AG09319 (cell line): ENCODE measurements around the gene RBMS3.

Source experiments
- DNase-seq: peaks from one replicate; pipeline ENCODE4 v3.0.0-alpha.2; 2010; ENCODE audit warnings: low read depth; ENCODE audit errors: extremely low read depth
- CTCF ChIP-seq: IDR thresholded peaks from 2 replicates; pipeline ENCODE4 v1.5.1; 2011; ENCODE audit warnings: low read depth, mild to moderate bottlenecking, inconsistent platforms, low read length, moderate library complexity

Gene RBMS3

GRCh38 chr3:29333576-29333975 is 52.7 kb downstream of the RBMS3 start:
- no peak for DNase-seq
- TF ChIP-seq CTCF: no peak

- DNase-seq: no peak
These were observed 53.8 kb downstream of the RBMS3 start for GRCh38 chr3:29334706-29335105.

GRCh38 chr3:29335438-29335837 is 54.6 kb downstream of the RBMS3 start:
- peak; percentile 95 for DNase-seq
- no peak for TF ChIP-seq CTCF

More at GRCh38 chr3:29334706-29335105, 53.8 kb downstream of the RBMS3 start:
- no peak for TF ChIP-seq CTCF

GRCh38 chr3:29335943-29336342 is 55.1 kb downstream of the RBMS3 start:
- TF ChIP-seq CTCF: no peak
- no peak for DNase-seq

GRCh38 chr3:29337565-29337964 is 56.7 kb downstream of the RBMS3 start:
- DNase-seq: no peak

GRCh38 chr3:29338377-29338776 is 57.5 kb downstream of the RBMS3 start:
- TF ChIP-seq CTCF: no peak
- no peak for DNase-seq

More at GRCh38 chr3:29337565-29337964, 56.7 kb downstream of the RBMS3 start:
- no peak for TF ChIP-seq CTCF

- DNase-seq: no peak
- no peak for TF ChIP-seq CTCF
These were observed 58.4 kb downstream of the RBMS3 start for GRCh38 chr3:29339016-29339833.
